GM18505 (cell line): ENCODE data around the gene TAC4.

Experiments used
- ATAC-seq: cut with Tn5 transposase; IDR thresholded peaks from one replicate; pipeline ENCODE4 v1.9.1; 2021; ENCODE audit not compliant: unreplicated experiment
- POLR2A ChIP-seq: IDR thresholded peaks from 4 replicates; pipeline ENCODE4 v1.6.1; 2011; ENCODE audit warnings: borderline replicate concordance; ENCODE audit not compliant: insufficient read depth, insufficient read length; ENCODE audit errors: extremely low read depth

The TAC4 gene

GRCh38 chr17:49825645-49826044, 22.2 kb downstream of the TAC4 start:
- TF ChIP-seq POLR2A = no peak
- no peak for ATAC-seq

GRCh38 chr17:49823614-49824013, 24.3 kb downstream of the TAC4 start:
- no peak for TF ChIP-seq POLR2A
- no peak for ATAC-seq

- TF ChIP-seq POLR2A = no peak
Observed at GRCh38 chr17:49822829-49823228, 25.0 kb downstream of the TAC4 start.

DNA sequence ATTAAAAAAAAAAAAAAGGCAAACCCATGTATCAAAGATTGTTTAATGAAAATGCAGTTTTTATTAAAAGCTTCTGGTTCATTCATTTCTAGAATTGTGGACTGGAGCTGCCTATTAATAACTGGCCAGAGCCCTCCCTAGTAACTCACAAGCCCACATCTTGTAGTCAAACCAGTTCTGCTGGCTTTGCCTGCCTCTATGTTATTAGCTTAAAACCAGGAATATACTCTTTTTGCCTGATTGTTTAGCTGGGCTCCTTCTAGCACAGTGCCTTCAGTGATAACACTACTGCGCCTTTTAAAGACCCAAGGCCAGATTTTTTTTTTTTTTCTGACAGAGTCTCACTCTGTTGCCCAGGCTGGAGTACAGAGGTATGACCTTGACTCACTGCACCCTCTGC, 26.0 kb downstream of the TAC4 start:
- no peak for ATAC-seq
- no peak for TF ChIP-seq POLR2A

More at GRCh38 chr17:49822829-49823228, 25.0 kb downstream of the TAC4 start:
- ATAC-seq = no peak

DNA sequence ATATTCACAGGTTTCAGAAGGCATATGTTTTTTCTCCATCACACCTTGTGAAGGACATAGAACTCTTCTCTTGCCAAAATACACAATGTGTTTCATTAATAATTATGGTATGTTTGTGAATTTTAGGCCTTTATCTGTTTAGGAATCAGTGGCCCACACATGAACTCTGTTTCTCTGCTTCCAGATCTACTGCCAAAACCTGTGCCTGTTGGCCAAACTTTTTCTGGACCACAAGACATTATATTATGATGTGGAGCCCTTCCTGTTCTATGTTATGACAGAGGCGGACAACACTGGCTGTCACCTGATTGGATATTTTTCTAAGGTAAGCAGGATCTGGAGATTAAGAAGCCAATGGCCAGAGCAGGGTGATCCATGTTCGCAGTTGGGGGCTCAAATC, 26.4 kb downstream of the TAC4 start:
- TF ChIP-seq POLR2A = no peak
- ATAC-seq = no peak

DNA sequence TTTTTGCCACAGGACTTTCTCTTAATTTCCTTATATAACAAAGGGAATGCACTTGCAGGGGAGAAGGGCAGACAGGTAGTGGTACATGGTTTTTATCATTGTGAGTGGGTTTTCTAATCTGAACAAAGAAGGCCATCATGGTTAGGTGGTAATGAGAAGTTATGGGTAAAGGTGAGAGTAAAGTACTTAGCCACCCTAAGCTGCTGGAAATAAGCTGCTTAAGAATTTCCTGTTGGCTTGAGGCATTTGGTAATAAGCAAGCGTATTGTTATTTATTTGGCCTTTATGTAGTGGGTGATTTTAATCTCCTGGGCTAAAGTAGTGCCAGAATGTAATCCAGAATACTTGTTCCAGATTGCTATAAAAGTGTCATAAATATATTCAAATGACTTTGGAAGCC, 27.1 kb downstream of the TAC4 start:
- ATAC-seq = no peak
- no peak for TF ChIP-seq POLR2A

DNA sequence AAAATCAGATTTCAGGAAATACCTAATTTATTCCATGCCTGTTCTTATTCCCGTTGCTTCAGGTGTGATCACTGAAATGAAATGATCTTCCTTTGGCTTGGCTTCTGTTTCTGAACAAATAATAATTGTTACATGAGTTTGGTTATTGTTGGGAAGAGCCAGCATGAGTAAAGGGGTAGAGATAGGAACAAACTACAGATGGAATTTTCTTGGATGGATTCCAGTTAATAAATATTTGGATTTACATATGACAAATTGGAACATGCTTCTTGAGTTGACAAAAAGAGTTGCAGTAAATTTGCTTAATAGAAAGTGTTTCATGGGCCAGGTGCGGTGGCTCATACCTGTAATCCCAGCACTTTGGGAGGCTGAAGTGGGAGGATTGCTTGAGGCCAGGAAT, 28.2 kb downstream of the TAC4 start:
- no peak for TF ChIP-seq POLR2A
- ATAC-seq = no peak

GRCh38 chr17:49819138-49819537, 28.7 kb downstream of the TAC4 start:
- ATAC-seq = no peak
- no peak for TF ChIP-seq POLR2A

DNA sequence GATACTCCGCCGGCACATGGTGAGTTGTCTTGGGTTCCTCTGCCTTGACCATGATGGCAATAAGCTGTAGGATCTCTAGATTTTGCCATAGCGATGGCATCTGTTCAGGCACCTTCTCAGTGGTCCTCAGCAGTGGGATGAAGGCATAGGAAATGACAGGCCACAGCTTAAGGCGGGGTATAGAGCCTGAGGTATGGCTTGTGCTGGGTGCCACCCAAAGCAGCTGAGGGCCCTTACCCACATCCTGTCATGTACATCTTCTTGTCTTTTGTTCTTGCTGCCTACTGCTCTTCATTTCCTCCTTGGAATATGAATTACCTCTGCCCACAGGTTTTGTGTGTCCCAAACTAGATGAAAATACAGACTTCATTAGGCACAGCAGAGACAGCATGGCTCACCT, 29.9 kb downstream of the TAC4 start:
- no peak for ATAC-seq
- TF ChIP-seq POLR2A = no peak

GRCh38 chr17:49815761-49816281, 32.0 kb downstream of the TAC4 start:
- TF ChIP-seq POLR2A = no peak
- ATAC-seq = no peak

DNA sequence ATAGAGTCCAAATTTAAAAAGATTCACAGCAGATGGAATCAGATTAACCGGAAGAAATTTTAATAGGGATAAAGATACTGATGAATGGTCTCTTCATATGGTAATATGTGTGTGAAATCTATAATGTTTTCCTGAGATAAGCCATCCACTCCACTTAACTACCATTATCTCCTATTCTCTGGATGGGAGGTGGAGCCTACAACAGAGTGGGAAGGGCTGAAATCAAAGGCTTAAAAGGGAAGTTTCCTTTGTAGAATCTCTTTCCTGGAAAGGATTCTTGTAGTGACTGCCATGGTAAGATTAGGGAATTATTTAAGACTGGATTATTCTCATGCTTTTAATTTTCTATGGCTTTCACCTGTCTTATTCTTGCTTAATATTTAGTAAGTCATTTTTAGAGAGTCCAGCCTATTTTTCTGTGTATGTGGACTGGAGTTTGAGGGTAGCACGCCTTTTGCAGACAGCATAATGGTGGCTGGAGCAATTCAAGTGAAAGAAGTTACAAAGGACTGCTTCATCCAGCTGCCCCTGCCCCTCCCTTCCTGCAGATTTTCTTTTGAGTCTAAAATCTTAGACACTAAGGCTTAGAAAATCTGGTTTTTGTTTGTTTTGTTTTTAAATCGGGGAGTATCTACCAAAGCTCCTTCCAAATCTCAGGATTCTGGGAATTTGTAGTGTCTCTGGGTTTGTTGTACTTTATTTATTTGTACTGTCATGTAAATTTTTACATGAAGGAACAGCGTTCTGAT, 32.9 kb downstream of the TAC4 start:
- TF ChIP-seq POLR2A = no peak
- no peak for ATAC-seq

DNA sequence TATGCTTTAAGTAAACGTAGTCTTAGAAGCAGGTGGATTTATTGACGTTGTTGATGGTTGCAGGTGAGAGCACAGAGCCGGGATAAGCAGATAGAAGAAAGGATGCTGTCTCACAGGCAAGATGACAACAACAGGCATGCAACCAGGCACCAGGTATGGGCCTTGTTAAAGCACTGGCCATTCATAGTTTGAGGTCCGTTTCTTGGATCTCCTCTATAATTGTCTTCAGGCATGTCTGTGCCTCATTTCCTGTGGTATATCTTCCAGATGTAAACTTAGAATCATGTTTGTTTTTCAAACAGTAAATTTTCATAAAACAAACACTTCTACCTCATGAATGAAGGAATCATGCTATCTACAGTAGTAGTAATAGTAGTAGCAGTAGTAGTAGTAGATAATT, 38.8 kb downstream of the TAC4 start:
- no peak for ATAC-seq

DNA sequence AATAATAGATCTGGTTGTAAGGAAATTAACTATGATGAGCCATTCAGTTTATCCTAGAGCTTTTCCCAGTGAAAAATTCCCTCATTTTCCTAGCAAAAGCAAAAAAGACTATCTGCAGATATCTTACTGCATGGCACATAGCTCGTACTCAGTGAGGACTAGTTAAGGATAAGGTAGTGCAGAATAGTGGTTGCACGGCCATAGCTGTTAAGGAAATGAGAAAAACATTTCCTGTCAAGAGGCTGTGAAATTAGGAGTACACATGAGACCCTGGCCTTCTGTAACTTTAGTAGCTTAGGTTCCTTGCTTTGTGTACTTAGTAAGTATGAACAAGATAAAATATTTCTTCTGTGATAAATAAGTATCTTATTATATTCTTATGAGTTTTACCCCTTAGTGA, 49.1 kb downstream of the TAC4 start:
- no peak for TF ChIP-seq POLR2A
- no peak for ATAC-seq

More for the DNA sequence above, 38.8 kb downstream of the TAC4 start:
- TF ChIP-seq POLR2A = no peak

DNA sequence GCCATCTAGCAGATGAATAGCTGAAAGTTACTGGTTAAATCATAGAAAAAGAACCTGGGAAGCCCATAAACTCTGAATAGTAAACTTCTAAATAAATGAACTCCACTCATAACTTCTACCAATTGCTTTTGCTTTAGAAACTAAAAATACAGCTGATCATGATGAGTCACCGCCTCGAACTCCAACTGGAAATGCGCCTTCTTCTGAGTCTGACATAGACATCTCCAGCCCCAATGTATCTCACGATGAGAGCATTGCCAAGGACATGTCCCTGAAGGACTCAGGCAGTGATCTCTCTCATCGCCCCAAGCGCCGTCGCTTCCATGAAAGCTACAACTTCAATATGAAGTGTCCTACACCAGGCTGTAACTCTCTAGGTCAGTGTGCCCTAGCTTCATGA, 49.7 kb downstream of the TAC4 start:
- no peak for TF ChIP-seq POLR2A
- no peak for ATAC-seq
